HCT116 (cell line): ENCODE data around the gene TCF7L1. TPM values are rescaled to one million over a fixed set of nuclear protein-coding genes. Genes with fewer than 3 reads are reported as not detected.

Source experiments
- ATAC-seq: fragments of 200-7000 bp; cut with Tn5 transposase; 2 replicates; pipeline ENCODE4 v1.9.1; 2020; ENCODE audit warnings: mild to moderate bottlenecking, moderate library complexity
- BruUV-seq: library from RNA; stranded (reverse); fragments of 400-500 nt; replicated peaks from 2 replicates; lab custom pipeline; 2021; lab: Mats Ljungman, UMichigan
- CTCF ChIA-PET: fragments of 300-600 bp; sonication (Branson Sonifier 250); formaldehyde crosslinking; loops from one replicate; lab custom pipeline; 2021; ENCODE audit warnings: antibody characterized with exemption; lab: Charles Lee
- POLR2A ChIA-PET: fragments of 300-600, 350-600 bp; sonication (Branson Sonifier 250); formaldehyde crosslinking; loops from one replicate; lab custom pipeline; 2021; ENCODE audit warnings: antibody characterized with exemption; lab: Charles Lee
- RAD21 ChIA-PET, 2 experiments: fragments of 300-600 bp; sonication (Branson Sonifier 250); formaldehyde crosslinking; loops; one replicate each; lab custom pipeline; 2023; ENCODE audit warnings: low total read pairs in 2 of 2; ENCODE audit not compliant: uncharacterized antibody in 2 of 2, unreplicated experiment in 2 of 2, low non-redundant PET in 1 of 2; lab: Charles Lee
- DNase-seq: peaks from one replicate; pipeline ENCODE4 v3.0.0-alpha.2; 2010; ENCODE audit warnings: low read depth, low spot score
- H2AFZ ChIP-seq: fragments of 200-600 bp; shearing (Covaris generic), sonication (generic); 2 replicates; pipeline ENCODE4 v1.6.1; 2017; ENCODE audit warnings: low read depth, mixed run types, mixed read lengths, antibody characterized with exemption, low read length; ENCODE audit not compliant: poor library complexity, severe bottlenecking
- H3K27ac ChIP-seq: 2 replicates; pipeline ENCODE4 v1.5.1; 2012; ENCODE audit warnings: low read depth, low read length
- H3K27me3 ChIP-seq: fragments of 200-600 bp; sonication (generic); 2 replicates; pipeline ENCODE4 v1.6.1; 2016; ENCODE audit warnings: mixed run types, low read length, mixed read lengths; ENCODE audit not compliant: insufficient read depth
- H3K36me3 ChIP-seq, 2 experiments: fragments of 200-500 bp in 1 of 2; fragments of 200-600 bp in 1 of 2; sonication (Bioruptor generic) in 1 of 2; sonication (generic) in 1 of 2; 2 replicates each; pipeline versions ENCODE4 v1.5.1 to v1.6.1; 2014 to 2016; ENCODE audit warnings: low read length in 2 of 2, inconsistent platforms in 1 of 2, mixed read lengths in 1 of 2, mixed run types in 1 of 2; ENCODE audit not compliant: insufficient read depth in 2 of 2, control insufficient read depth in 1 of 2
- H3K4me1 ChIP-seq, 2 experiments: fragments of 200-600 bp in 1 of 2; sonication (generic) in 1 of 2; 2 replicates each; pipeline versions ENCODE4 v1.5.1 to v1.6.1; 2012 to 2017; ENCODE audit warnings: low read length in 2 of 2, inconsistent platforms in 1 of 2, mild to moderate bottlenecking in 1 of 2, mixed read lengths in 1 of 2, mixed run types in 1 of 2, moderate library complexity in 1 of 2; ENCODE audit not compliant: insufficient read depth in 2 of 2, control insufficient read depth in 1 of 2
- H3K4me2 ChIP-seq: fragments of 200-600 bp; sonication (generic); 2 replicates; pipeline ENCODE4 v1.6.1; 2017; ENCODE audit warnings: mixed run types, low read length, mixed read lengths
- H3K4me3 ChIP-seq, 2 experiments: fragments of 200-600 bp in 1 of 2; sonication (generic) in 1 of 2; replicated peaks in 1 of 2; 2 replicates each; pipeline ENCODE4 v1.5.1; 2011 to 2016; ENCODE audit warnings: low read length in 2 of 2, control low read depth in 1 of 2, low read depth in 1 of 2, mild to moderate bottlenecking in 1 of 2, mixed read lengths in 1 of 2, mixed run types in 1 of 2
- H3K79me2 ChIP-seq: fragments of 200-600 bp; sonication (generic); 2 replicates; pipeline ENCODE4 v1.6.1; 2017; ENCODE audit warnings: mild to moderate bottlenecking, mixed run types, low read length, moderate library complexity, mixed read lengths; ENCODE audit not compliant: insufficient read depth
- H3K9ac ChIP-seq: fragments of 200-600 bp; sonication (generic); 2 replicates; pipeline ENCODE4 v1.6.1; 2016; ENCODE audit warnings: low read length, mixed read lengths
- H3K9me2 ChIP-seq: fragments of 200-600 bp; sonication (generic), shearing (Covaris generic); 2 replicates; pipeline ENCODE4 v1.6.1; 2017; ENCODE audit warnings: mixed run types, mild to moderate bottlenecking, moderate library complexity; ENCODE audit not compliant: insufficient read depth
- H3K9me3 ChIP-seq, 2 experiments: fragments of 200-500 bp in 1 of 2; fragments of 200-600 bp in 1 of 2; sonication (Bioruptor generic) in 1 of 2; sonication (generic) in 1 of 2; 2 replicates each; pipeline ENCODE4 v1.6.1; 2014 to 2017; ENCODE audit warnings: low read length in 2 of 2, mixed read lengths in 2 of 2, inconsistent platforms in 1 of 2, low read depth in 1 of 2, mild to moderate bottlenecking in 1 of 2, mixed run types in 1 of 2, moderate library complexity in 1 of 2; ENCODE audit not compliant: control insufficient read depth in 1 of 2, insufficient read depth in 1 of 2
- H4K20me1 ChIP-seq: fragments of 200-600 bp; sonication (generic), shearing (Covaris generic); 2 replicates; pipeline ENCODE4 v1.6.1; 2017; ENCODE audit warnings: mixed run types, mild to moderate bottlenecking, moderate library complexity; ENCODE audit not compliant: insufficient read depth
- CBX3 ChIP-seq: IDR thresholded peaks from 2 replicates; pipeline ENCODE4 v1.6.1; 2012; ENCODE audit warnings: low read depth
- CEBPB ChIP-seq: IDR thresholded peaks from 2 replicates; pipeline ENCODE4 v1.6.1; 2012; ENCODE audit warnings: low read depth
- EGR1 ChIP-seq: IDR thresholded peaks from 2 replicates; pipeline ENCODE4 v1.6.1; 2012; ENCODE audit warnings: low read depth
- EZH2 ChIP-seq: fragments of 200-600 bp; sonication (generic); IDR thresholded peaks from 2 replicates; pipeline ENCODE4 v1.6.1; 2017; ENCODE audit warnings: antibody characterized with exemption, mixed run types
- EZH2phosphoT487 ChIP-seq: fragments of 200-600 bp; IDR thresholded peaks from 2 replicates; pipeline ENCODE4 v1.6.1; 2018; ENCODE audit warnings: antibody characterized with exemption, borderline replicate concordance
- FOSL1 ChIP-seq: IDR thresholded peaks from 2 replicates; pipeline ENCODE4 v1.6.1; 2012; ENCODE audit warnings: low read depth
- POLR2A ChIP-seq: IDR thresholded peaks from 2 replicates; pipeline ENCODE4 v1.7.0; 2011; ENCODE audit warnings: borderline replicate concordance; ENCODE audit not compliant: insufficient read depth, insufficient read length; ENCODE audit errors: extremely low read depth
- POLR2AphosphoS5 ChIP-seq: IDR thresholded peaks from 2 replicates; pipeline ENCODE4 v1.6.1; 2011; ENCODE audit warnings: mild to moderate bottlenecking, low read depth, low read length, moderate library complexity
- RAD21 ChIP-seq: IDR thresholded peaks from 2 replicates; pipeline ENCODE4 v1.6.1; 2012; ENCODE audit warnings: low read depth, mild to moderate bottlenecking
- SIN3A ChIP-seq: IDR thresholded peaks from 2 replicates; pipeline ENCODE4 v1.6.1; 2012; ENCODE audit warnings: low read depth
- SRF ChIP-seq: IDR thresholded peaks from 2 replicates; pipeline ENCODE4 v1.6.1; 2012; ENCODE audit warnings: low read depth
- ZFX ChIP-seq: fragments of 450-650 bp; IDR thresholded peaks from 2 replicates; pipeline ENCODE4 v1.6.1; 2017
- ZNF274 ChIP-seq: fragments of 200-500 bp; sonication (Bioruptor generic); IDR thresholded peaks from 2 replicates; pipeline ENCODE4 v1.6.1; 2014; ENCODE audit warnings: mild to moderate bottlenecking, low read depth, low read length, inconsistent platforms
- intact Hi-C: fragments of 100-400 bp; cut with micrococcal nuclease; formaldehyde crosslinking; loops from 2 replicates; pipeline ENCODE4 v1.10.0; 2022
- total RNA-seq: library from RNA; stranded (reverse); gene quantifications from one replicate; pipeline ENCODE4 v1.2.1, GENCODE V29; 2021; ENCODE audit not compliant: unreplicated experiment
- TF ChIP-seq, protein P1 (sequence below): IDR thresholded peaks from 2 replicates; pipeline ENCODE4 v1.6.1; 2012
- TF ChIP-seq, protein P2 (sequence below): IDR thresholded peaks from 2 replicates; pipeline ENCODE4 v1.6.1; 2012; ENCODE audit warnings: low read depth
- TF ChIP-seq, protein P3 (sequence below): IDR thresholded peaks from 2 replicates; pipeline ENCODE4 v1.6.1; 2012

TCF7L1 gene
- total RNA-seq, 1 experiment from 2014 or later, result 10.3 TPM

DNA sequence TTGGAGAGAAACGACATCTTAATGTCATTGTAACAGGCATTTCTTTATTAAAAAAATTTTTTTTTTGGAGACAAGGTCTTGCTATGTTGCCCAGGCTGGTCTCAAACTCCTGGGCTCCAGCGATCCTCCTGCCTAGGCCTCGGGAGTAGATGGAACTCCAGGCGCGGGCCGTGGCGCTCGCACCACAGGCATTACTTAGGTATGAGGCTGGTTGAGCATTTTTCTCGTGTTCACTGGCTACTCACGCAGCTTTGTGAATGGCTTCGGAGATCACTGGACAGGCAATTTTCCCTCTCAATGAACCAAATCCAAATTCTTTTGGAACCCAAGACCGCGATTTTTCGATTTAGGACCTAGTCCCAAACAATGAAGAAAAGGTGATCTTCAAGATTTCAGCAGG lies 795 bp upstream of the TCF7L1 start:
- H3K9me3 ChIP-seq, result no peaks in the 10 kb centered on the region
- H3K9me2 ChIP-seq, result no peaks in the 10 kb centered on the region
- TF ChIP-seq, protein P1, sequence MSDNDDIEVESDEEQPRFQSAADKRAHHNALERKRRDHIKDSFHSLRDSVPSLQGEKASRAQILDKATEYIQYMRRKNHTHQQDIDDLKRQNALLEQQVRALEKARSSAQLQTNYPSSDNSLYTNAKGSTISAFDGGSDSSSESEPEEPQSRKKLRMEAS, result no peak
- TF ChIP-seq POLR2A, result no peak
- TF ChIP-seq ZNF274, result no peak
- TF ChIP-seq EGR1, result no peak
- no peak for TF ChIP-seq POLR2AphosphoS5
- TF ChIP-seq SIN3A, result no peak
- no peak for TF ChIP-seq CBX3
- TF ChIP-seq RAD21, result no peak
- TF ChIP-seq FOSL1, result no peak
- TF ChIP-seq EZH2phosphoT487, result no peak
- TF ChIP-seq, protein P2, sequence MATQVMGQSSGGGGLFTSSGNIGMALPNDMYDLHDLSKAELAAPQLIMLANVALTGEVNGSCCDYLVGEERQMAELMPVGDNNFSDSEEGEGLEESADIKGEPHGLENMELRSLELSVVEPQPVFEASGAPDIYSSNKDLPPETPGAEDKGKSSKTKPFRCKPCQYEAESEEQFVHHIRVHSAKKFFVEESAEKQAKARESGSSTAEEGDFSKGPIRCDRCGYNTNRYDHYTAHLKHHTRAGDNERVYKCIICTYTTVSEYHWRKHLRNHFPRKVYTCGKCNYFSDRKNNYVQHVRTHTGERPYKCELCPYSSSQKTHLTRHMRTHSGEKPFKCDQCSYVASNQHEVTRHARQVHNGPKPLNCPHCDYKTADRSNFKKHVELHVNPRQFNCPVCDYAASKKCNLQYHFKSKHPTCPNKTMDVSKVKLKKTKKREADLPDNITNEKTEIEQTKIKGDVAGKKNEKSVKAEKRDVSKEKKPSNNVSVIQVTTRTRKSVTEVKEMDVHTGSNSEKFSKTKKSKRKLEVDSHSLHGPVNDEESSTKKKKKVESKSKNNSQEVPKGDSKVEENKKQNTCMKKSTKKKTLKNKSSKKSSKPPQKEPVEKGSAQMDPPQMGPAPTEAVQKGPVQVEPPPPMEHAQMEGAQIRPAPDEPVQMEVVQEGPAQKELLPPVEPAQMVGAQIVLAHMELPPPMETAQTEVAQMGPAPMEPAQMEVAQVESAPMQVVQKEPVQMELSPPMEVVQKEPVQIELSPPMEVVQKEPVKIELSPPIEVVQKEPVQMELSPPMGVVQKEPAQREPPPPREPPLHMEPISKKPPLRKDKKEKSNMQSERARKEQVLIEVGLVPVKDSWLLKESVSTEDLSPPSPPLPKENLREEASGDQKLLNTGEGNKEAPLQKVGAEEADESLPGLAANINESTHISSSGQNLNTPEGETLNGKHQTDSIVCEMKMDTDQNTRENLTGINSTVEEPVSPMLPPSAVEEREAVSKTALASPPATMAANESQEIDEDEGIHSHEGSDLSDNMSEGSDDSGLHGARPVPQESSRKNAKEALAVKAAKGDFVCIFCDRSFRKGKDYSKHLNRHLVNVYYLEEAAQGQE, result no peak
- no peak for TF ChIP-seq EZH2
- no peak for TF ChIP-seq ZFX
- TF ChIP-seq CEBPB, result no peak
- no peak for TF ChIP-seq SRF
- TF ChIP-seq, protein P3, sequence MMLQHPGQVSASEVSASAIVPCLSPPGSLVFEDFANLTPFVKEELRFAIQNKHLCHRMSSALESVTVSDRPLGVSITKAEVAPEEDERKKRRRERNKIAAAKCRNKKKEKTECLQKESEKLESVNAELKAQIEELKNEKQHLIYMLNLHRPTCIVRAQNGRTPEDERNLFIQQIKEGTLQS, result no peak
- no peaks in the 10 kb centered on the region for H4K20me1 ChIP-seq
- H3K79me2 ChIP-seq, result no peaks in the 10 kb centered on the region
- no peak overlapping the region for H3K27ac ChIP-seq
- H3K4me2 ChIP-seq, result peak overlapping the region; percentile 100
- no peaks in the 10 kb centered on the region for H3K27me3 ChIP-seq
- no peak for DNase-seq
- ChIA-PET CTCF (interaction anchor here (0.6 to 1.7 kb wide), 7 partner anchors 10 to 168 kb away, joined by 3 to 7 read pairs (median 4); no protein-coding TSS in a partner anchor), RAD21 (interaction anchor here (0.9 to 1.9 kb wide), 3 partner anchors 65 to 152 kb away, joined by 3 to 5 read pairs (median 5); no protein-coding TSS in a partner anchor), POLR2A (no interaction called here)
- H3K36me3 ChIP-seq, result no peaks in the 10 kb centered on the region
- H3K4me3 ChIP-seq, result peak overlapping the region; percentile 63 to 71
- H2AFZ ChIP-seq, result peak overlapping the region; percentile 100
- no peak for ATAC-seq
- H3K4me1 ChIP-seq, result peaks cover 12 to 22% of the 10 kb centered on the region in 2 experiments; a peak in 3 of 4 replicates
- intact Hi-C loops, result loop anchor here (5.0 kb wide), 1 partner anchor 65 kb away; no protein-coding TSS in a partner anchor
- no TSS peak for BruUV-seq
- peak overlapping the region; percentile 64 for H3K9ac ChIP-seq
